IPS-15b (cell line): ENCODE data around the gene CAMSAP1.

Source experiments
- H3K27me3 ChIP-seq: one replicate; pipeline ENCODE4 v1.6.1; 2013; ENCODE audit warnings: low read length; ENCODE audit not compliant: control insufficient read depth, insufficient read depth
- H3K36me3 ChIP-seq: one replicate; pipeline ENCODE4 v1.6.1; 2013; ENCODE audit warnings: low read length; ENCODE audit not compliant: control insufficient read depth, insufficient read depth
- H3K4me1 ChIP-seq: one replicate; pipeline ENCODE4 v1.6.1; 2013; ENCODE audit warnings: mild to moderate bottlenecking, low read length; ENCODE audit not compliant: control insufficient read depth, insufficient read depth
- H3K4me3 ChIP-seq: one replicate; pipeline ENCODE4 v1.5.1; 2013; ENCODE audit warnings: low read depth, low read length
- H3K9ac ChIP-seq: one replicate; pipeline ENCODE4 v1.6.1; 2013; ENCODE audit warnings: low read depth, mild to moderate bottlenecking, low read length
- H3K9me3 ChIP-seq: one replicate; pipeline ENCODE4 v1.6.1; 2013; ENCODE audit warnings: mild to moderate bottlenecking, low read length; ENCODE audit not compliant: control insufficient read depth, insufficient read depth

Gene CAMSAP1

GRCh38 chr9:135932656-135933055 is 25.3 kb upstream of the CAMSAP1 start:
- Histone ChIP-seq H3K9ac (no peak overlapping the region), H3K9me3 (no peaks in the 10 kb centered on the region), H3K4me1 (no peaks in the 10 kb centered on the region), H3K36me3 (peaks cover 33% of the 10 kb centered on the region), H3K4me3 (no peak overlapping the region), H3K27me3 (no peaks in the 10 kb centered on the region)

GRCh38 chr9:135931349-135931820 is 24.0 kb upstream of the CAMSAP1 start:
- Histone ChIP-seq H3K4me3 (no peak overlapping the region), H3K9ac (no peak overlapping the region), H3K27me3 (no peaks in the 10 kb centered on the region), H3K36me3 (peaks cover 30% of the 10 kb centered on the region), H3K9me3 (no peaks in the 10 kb centered on the region), H3K4me1 (no peaks in the 10 kb centered on the region)

DNA sequence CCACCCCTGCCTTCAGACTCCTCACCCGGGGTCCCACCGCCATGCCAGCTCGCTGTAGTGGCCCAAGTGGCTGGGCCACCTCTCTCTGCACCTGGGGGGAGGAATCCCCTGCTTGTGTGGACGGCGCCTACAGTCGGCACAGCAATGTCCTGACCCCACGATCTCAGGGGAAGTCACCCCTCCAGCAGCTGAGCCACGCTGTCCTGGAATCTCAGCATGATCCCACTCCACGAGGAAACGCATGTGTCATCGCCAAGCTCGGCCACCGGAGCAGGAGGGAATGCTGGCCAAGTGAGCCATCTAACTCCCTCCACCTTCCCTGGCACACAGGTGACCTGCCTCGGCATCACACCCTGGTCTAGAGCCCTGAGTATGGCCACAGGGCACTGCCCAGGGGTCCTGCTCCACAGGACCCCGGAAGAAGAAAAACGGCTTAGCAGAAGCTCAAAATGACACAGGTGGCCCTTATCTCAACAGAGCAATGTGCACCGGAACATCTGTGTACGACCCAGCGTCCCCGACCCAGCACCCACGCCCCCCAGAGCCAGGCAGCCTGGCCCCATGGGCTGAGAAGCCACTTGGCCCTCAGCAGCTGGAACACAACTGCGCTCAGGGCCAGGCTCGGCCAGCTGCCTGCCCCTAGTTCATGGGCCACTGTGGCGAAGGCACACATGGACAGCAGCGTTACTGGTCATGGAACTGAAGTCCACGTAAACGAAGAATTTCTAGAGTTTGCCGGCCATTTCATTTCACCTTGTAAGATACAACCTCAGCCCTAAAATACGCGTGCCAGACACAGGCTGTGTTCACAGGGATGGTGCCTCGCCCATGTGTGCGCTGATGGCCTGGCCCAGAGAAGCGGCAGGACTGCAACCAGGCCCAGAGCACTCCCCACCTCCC is 23.4 kb upstream of the CAMSAP1 start:
- Histone ChIP-seq H3K9ac (no peak overlapping the region), H3K27me3 (no peaks in the 10 kb centered on the region), H3K4me3 (no peak overlapping the region), H3K36me3 (peaks cover 26% of the 10 kb centered on the region), H3K9me3 (no peaks in the 10 kb centered on the region), H3K4me1 (no peaks in the 10 kb centered on the region)

- Histone ChIP-seq H3K4me3 (no peak overlapping the region), H3K27me3 (no peaks in the 10 kb centered on the region), H3K9ac (no peak overlapping the region), H3K36me3 (peaks cover 21% of the 10 kb centered on the region), H3K4me1 (no peaks in the 10 kb centered on the region), H3K9me3 (no peaks in the 10 kb centered on the region)
These were observed 22.5 kb upstream of the CAMSAP1 start for GRCh38 chr9:135929656-135930445.

GRCh38 chr9:135928731-135929655 is 21.6 kb upstream of the CAMSAP1 start:
- Histone ChIP-seq H3K27me3 (no peaks in the 10 kb centered on the region), H3K4me3 (no peak overlapping the region), H3K4me1 (no peaks in the 10 kb centered on the region), H3K36me3 (peaks cover 21% of the 10 kb centered on the region), H3K9ac (no peak overlapping the region), H3K9me3 (no peaks in the 10 kb centered on the region)

DNA sequence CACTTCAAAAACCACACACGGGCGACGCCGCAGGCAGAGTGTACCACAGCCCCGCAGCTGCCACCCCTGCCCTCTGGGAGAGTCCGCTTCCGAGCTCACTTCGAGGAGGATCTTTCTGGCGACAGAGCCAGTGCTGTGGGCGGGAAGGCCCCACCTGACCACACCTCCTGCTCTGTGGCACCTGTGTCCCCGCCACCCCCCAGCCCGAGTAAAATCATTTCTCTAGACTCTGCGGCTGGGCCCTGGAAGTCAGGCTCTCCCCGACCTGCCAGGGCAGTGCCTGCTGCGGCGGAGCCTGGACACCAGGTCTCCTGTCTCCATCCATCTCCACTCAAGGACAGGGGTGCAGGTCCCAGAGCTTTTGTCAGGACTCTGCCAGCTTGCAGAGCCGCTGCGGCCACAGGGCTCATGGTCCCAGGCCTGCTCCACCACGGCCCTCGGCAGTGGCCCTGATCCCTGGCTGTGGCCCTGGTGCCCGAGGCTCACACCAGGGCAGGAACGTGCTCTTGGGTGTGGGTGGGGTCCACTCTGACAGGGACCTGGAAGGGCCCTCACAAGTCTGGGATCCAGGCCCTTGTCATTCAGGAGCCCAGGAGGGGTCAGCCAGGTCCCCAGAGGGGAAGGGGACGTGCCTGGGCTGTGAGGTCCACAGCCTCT is 20.9 kb upstream of the CAMSAP1 start:
- H3K9me3 ChIP-seq = no peaks in the 10 kb centered on the region
- H3K4me3 ChIP-seq = no peak overlapping the region
- no peaks in the 10 kb centered on the region for H3K27me3 ChIP-seq
- H3K9ac ChIP-seq = no peak overlapping the region
- peaks cover 21% of the 10 kb centered on the region for H3K36me3 ChIP-seq
- no peaks in the 10 kb centered on the region for H3K4me1 ChIP-seq

DNA sequence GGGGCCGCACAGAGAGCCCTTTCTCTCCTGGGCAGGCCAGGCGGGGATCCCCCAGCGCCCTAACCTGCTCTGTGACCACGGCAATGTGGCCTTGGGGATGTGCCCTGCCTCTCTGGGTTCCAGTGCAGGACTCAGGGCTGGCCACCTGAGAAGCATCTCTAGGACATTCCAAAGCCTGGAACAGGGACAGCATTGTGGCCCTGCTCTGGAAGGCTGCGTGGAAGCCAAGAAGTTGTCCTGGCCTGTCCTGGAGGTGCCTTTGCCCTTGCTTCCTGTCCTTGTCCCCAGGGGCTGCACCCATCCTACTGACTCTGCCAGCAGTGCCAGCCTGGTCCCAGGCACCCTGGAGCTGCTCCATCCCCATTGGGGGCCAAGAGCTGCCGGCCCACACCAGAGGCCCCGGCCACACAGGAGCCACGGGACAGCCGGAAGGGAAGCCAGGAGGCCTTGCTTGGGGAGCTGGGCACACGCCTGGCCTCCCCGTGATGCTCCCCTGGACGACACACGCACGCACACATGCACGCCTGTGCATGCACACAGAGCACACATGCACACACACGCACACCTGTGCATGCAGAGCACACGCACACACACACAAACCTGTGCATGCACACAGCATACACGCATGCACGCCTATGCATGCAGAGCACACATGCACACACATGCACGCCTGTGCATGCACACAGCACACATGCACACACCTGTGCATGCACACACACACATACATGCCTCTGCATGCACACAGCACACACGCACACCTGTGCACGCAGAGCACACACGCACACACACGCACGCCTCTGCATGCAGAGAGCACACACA is 20.1 kb upstream of the CAMSAP1 start:
- Histone ChIP-seq H3K9me3 (no peaks in the 10 kb centered on the region), H3K9ac (no peak overlapping the region), H3K4me3 (no peak overlapping the region), H3K36me3 (peaks cover 15% of the 10 kb centered on the region), H3K27me3 (no peaks in the 10 kb centered on the region), H3K4me1 (no peaks in the 10 kb centered on the region)

- peaks cover 14% of the 10 kb centered on the region for H3K36me3 ChIP-seq
- no peak overlapping the region for H3K4me3 ChIP-seq
- no peak overlapping the region for H3K9ac ChIP-seq
- no peaks in the 10 kb centered on the region for H3K9me3 ChIP-seq
- no peaks in the 10 kb centered on the region for H3K27me3 ChIP-seq
- H3K4me1 ChIP-seq = no peaks in the 10 kb centered on the region
These were observed 19.3 kb upstream of the CAMSAP1 start for GRCh38 chr9:135926402-135927194.

GRCh38 chr9:135925496-135926133 is 18.3 kb upstream of the CAMSAP1 start:
- Histone ChIP-seq H3K27me3 (no peaks in the 10 kb centered on the region), H3K9me3 (no peaks in the 10 kb centered on the region), H3K36me3 (peaks cover 8% of the 10 kb centered on the region), H3K4me3 (no peak overlapping the region), H3K4me1 (no peaks in the 10 kb centered on the region), H3K9ac (no peak overlapping the region)
